ENCODE measurements around the gene TRIM69.
"Not testable (repeated sequence)": the region's sequence is repeated elsewhere in the genome, so short reads cannot be mapped to it uniquely, and the experiment has no call there.

Gene TRIM69

DNA sequence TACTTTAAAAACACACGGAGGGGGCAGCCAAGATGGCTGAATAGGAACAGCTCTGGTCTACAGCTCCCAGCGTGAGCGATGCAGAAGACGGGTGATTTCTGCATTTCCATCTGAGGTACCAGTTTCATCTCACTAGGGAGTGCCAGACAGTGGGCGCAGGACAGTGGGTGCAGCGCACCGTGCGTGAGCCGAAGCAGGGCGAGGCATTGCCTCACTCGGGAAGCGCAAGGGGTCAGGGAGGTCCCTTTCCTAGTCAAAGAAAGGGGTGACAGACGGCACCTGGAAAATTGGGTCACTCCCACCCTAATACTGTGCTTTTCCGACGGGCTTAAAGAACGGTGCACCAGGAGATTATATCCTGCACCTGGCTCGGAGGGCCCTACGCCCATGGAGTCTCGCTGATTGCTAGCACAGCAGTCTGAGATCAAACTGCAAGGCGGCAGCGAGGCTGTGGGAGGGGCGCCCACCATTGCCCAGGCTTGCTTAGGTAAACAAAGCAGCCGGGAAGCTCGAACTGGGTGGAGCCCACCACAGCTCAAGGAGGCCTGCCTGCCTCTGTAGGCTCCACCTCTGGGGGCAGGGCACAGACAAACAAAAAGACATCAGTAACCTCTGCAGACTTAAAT, 3.0 kb downstream of the TRIM69 start:
- not testable (repeated sequence) for DNase-seq (ENCODE audit: low spot score)

DNA sequence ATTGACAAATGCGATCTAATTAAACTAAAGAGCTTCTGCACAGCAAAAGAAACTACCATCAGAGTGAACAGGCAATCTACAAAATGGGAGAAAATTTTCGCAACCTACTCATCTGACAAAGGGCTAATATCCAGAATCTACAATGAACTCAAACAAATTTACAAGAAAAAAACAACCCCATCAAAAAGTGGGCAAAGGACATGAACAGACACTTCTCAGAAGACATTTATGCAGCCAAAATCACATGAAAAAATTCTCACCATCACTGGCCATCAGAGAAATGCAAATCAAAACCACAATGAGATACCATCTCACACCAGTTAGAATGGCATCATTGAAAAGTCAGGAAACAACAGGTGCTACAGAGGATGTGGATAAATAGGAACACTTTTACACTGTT, 7.1 kb downstream of the TRIM69 start:
- not testable (repeated sequence) for DNase-seq (ENCODE audit: low spot score)

- DNase-seq (ENCODE audit: low spot score) = no peak
These were observed 17.0 kb downstream of the TRIM69 start for GRCh38 chr15:44753345-44753744.

GRCh38 chr15:44763187-44763586, 26.9 kb downstream of the TRIM69 start:
- DNase-seq (ENCODE audit: low spot score) = no peak

GRCh38 chr15:44763848-44764247, 27.5 kb downstream of the TRIM69 start:
- DNase-seq (ENCODE audit: low spot score) = no peak

GRCh38 chr15:44765036-44765435, 28.7 kb downstream of the TRIM69 start:
- DNase-seq (ENCODE audit: low spot score) = no peak

GRCh38 chr15:44769521-44769920, 33.2 kb downstream of the TRIM69 start:
- no peak for DNase-seq (ENCODE audit: low spot score)

DNA sequence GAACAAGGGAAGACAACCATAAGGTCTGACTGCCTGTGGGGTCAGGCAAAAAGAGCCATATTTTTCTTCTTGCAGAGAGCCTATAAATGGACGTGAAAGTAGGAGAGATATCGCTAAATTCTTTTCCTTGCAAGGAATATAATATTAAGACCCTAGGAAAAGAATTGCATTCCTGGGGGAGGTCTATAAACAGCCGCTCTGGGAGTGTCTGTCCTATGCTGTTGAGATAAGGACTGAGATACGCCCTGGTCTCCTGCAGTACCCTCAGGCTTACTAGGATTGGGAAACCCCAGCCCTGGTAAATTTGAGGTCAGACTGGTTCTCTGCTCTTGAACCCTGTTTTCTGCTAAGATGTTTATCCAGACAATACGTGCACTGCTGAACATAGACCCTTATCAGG, 34.4 kb downstream of the TRIM69 start:
- not testable (repeated sequence) for DNase-seq (ENCODE audit: low spot score)

- DNase-seq (ENCODE audit: low spot score) = no peak
These were observed 39.6 kb downstream of the TRIM69 start for GRCh38 chr15:44775953-44776352.

GRCh38 chr15:44779761-44780160, 43.4 kb downstream of the TRIM69 start:
- no peak for DNase-seq (ENCODE audit: low spot score)

DNA sequence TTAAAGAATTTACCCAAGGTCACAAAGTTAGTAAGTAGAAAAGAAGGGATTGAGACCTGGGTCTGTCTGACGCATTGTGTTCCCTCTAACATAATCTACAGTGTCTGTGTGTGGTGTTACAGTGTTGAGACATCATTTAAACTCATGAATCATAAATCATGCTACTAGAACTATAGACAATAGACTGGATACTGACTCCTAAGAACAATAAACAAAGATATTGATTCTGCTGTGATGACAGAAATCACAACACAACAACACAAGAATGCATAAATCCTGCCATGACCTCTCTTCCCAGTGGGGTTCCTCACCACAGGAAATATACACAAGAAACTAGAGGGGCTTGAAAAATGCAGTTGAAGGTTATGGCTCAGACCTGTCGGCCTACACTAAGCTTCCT, 44.3 kb downstream of the TRIM69 start:
- DNase-seq (ENCODE audit: low spot score) = no peak

DNA sequence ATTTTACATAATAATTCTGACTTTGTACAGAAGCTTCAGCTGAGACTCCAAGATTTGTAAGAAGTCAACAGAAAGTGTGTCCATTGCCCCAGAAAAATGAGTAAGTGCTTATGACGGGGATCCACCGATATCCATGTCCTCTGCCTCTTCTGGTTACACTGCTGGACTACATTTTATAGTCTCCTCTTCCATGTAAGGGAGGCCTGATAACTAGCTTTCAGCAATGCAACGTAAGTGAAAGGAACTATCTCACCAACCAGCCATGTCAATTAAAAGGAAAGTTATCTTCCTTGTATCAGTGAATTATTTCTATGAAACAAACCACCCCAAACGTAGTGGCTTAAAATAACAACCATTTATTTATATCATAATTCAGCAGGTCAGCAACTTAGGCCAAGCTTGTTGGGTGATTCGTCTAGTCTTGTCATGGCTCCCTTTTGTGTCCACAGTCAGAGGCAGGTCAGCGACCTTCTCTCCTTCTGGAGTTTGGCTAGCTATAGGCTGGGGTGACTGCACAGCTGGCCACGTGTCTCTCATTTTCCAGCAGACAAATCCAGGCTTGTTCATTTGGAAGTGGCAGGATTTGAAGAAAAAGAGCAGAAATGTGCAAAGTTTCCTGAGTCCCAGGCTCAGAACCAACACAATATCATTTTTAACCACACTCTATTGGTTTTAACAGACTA, 44.9 kb downstream of the TRIM69 start:
- no peak for DNase-seq (ENCODE audit: low spot score)

DNA sequence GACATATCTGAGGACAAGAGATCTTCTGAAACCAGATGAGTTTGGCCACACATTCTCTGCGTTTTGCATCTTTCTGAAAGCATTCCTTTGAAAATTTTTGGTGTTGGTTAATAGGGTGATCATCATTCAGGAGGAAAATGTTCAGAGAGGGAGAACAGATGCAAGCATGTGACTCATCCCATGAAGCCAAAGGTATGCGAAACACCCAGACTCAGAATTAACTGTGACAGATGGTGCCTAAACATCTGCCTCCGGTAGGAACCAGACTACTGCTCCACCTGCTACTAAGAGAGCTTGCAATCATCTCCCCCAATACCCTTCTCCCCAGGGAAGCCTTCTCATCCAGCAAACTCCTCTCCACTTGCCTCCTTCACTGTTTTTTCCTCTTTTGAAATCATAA, 46.2 kb downstream of the TRIM69 start:
- no peak for DNase-seq (ENCODE audit: low spot score)

GRCh38 chr15:44784918-44785274, 48.6 kb downstream of the TRIM69 start:
- not testable (repeated sequence) for DNase-seq (ENCODE audit: low spot score)

DNA sequence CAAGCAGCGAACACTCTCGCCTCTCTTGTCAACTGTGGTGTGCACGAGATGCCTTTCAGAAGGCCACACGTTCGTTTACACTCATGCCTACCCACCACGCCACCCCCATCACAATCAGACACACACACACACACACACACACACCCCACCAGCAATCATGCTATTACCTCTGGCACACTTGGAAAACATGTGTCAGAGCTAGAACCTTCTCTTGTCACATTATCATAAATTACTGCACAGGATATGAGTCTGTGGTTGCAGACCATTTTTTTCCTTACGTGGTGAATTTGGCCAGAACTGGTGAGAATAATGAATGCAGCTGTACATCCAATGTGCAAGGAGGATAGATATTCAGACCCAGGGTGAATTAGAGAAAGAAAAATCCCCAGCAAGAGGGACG, 52.4 kb downstream of the TRIM69 start:
- DNase-seq (ENCODE audit: low spot score) = no peak

DNA sequence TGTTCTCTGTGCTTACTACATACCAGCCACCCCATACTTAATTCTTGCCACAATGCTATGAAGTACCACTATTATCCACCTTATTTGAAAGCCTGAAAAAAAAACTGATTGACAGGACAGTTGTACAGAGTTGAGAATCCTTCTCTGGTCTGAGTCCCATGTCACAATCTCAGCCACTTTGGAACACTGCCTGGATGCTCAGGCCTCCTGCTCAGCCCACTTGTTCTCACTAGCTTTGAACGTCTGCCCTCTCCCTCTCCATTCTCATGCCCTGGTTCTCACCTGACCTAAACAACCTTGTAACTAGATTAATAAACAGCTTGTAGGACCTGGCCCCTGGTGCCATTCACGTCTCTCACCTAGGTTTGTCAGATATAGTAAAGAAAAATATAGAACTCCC, 53.9 kb downstream of the TRIM69 start:
- DNase-seq (ENCODE audit: low spot score) = no peak

- no peak for DNase-seq (ENCODE audit: low spot score)
These were observed 54.3 kb downstream of the TRIM69 start for GRCh38 chr15:44790656-44791055.

- no peak for DNase-seq (ENCODE audit: low spot score)
These were observed 56.4 kb downstream of the TRIM69 start for GRCh38 chr15:44792715-44793114.

- no peak for DNase-seq (ENCODE audit: low spot score)
These were observed 57.7 kb downstream of the TRIM69 start for GRCh38 chr15:44794072-44794471.

DNA sequence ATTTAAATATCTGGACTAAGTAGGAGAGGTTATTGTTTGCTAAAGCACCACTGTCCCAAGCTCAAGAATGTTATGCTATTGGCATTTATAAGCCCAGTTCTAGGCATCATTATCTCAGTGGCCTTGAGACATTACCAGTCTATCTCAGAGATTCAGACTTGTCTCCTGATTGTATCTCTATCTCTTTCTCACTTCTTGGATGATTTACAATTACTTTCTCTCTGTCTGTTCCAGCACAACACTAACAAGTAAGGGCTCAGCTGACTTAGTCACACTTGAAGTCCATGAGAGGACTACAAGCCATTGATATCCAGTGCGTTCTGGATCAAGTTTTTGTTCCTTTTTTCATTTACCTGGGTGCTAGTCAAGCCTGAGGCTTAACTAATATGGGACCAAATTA, 60.2 kb downstream of the TRIM69 start:
- no peak for DNase-seq (ENCODE audit: low spot score)

DNA sequence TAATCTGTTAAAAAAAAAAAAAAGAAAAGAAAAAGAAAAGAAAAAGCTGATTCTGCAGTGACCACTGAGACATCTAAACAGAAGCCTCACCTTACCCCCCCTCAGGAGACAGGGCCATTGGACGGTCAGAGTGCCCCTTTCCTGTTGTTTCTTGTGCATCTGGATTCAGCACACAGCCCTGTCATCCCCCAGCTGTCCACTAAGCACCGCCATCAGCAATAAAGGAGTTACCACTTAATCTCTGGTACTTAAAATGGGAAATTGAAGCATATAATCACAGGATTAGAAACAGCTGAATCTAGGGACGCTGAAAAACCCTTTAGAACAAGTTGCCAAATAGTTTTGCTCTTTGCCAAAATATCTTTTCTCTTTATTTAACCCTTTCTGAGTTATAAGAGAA, 62.5 kb downstream of the TRIM69 start:
- peak; percentile 16 for DNase-seq (ENCODE audit: low spot score)

DNA sequence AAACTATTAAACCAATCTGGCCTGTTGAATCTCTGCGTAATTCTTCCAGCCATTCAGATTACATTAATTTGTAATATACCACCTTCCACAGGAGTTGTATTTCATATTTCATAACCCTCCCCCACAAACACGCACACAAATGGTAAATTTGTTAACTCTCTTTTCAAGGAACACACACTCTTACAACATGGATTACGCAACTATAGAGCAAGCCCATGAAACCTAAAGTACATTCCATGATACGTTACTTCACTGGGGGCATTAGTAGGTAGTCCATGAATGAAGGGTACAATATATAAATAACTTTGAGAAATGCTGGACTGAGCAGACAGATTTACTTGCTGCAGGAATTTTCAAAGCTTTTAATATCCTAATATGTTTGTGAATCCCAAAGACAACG, 65.0 kb downstream of the TRIM69 start:
- DNase-seq (ENCODE audit: low spot score) = no peak

- no peak for DNase-seq (ENCODE audit: low spot score)
These were observed 65.5 kb downstream of the TRIM69 start for GRCh38 chr15:44801797-44802196.

DNA sequence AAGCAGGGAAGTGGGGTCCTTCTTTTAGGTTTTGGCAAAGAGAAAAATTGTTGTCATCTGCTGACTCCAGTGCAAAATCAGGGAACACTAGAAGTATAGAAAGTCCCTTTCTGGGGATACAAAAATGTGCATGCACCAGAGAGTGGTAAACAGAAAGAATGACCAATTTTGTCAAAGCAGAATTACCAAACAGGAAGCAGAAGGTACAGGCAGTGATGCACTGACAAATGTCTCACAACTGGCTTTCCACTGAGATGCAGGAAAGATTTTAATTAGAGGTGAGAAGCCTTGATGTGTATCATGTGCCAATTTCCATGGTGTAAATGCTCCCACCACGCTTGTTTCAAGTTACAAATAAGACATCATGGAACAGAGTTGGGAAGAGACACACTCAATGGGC, 66.0 kb downstream of the TRIM69 start:
- no peak for DNase-seq (ENCODE audit: low spot score)
